Measurements from ENCODE around the gene APPBP2. TPM values are rescaled to one million over a fixed set of nuclear protein-coding genes. Genes with fewer than 3 reads are reported as not detected.

APPBP2 gene
- total and polyA plus RNA-seq, 2 of the 8 experiments (the other 6 are each of a cell fraction or from before 2014, with no cell fraction given), result 3.3 to 18.0 TPM

GRCh38 chr17:60422162-60422665, 103.8 kb downstream of the APPBP2 start, which contains the start of gene CHCT1 (continued):
- no peak for TF ChIP-seq CHD7 (IDR thresholded peaks at IDR 0.05; ENCODE audit: insufficient replicate concordance, low read length)

Measured in H1 (cell line).